ENCODE data around the gene ROGDI.

ROGDI gene

GRCh38 chr16:4767872-4768548 is 34.4 kb downstream of the ROGDI start:
- FAIRE-seq (no peak), DNase-seq (ENCODE audit: low spot score) (no peak)

DNA sequence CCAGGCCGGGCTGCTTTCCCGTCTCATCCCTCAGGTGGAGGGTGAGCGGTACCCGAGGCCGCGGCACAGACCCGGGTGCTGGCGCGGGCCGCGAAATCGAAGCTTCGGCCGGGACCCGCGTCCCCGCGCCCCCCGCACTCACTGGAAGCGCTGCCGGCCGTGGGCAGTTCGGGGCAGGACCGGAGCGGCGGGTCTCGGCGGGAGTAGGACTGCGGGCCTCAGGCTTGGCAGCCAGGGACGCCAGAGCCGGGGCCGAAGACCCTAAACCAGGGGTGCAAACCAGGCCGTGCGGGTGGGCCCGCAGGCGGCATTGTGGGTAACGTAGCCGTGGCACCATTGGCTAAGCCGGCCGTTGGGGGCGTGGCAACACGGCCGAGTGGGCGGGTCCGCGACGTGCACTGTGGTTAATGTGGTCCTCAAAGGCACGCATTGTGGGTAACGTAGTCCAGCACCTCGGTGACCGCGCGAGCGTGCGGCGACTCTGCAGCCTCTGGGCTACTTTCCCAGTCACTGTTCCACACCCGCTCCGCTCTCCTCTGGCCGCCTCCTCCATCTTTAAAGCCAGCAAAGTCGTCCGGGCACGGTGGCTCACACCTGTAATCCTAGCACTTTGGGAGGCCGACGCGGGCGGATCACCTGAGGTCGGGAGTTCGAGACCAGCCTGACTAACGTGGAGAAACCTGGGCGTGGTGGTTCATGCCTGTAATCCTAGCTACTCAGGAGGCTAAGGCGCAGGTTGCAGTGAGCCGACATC is 35.4 kb downstream of the ROGDI start, which contains the start of gene ZNF500:
Gene ZNF500, minus strand, starts transcription at position 288 of the 754 bp plus-strand sequence. CDS start 1,184 bp downstream, outside the sequence.
- peak; percentile 97 for DNase-seq (ENCODE audit: low spot score)
- FAIRE-seq = peak; percentile 97

GRCh38 chr16:4765511-4766474 is 36.6 kb downstream of the ROGDI start:
- DNase-seq (ENCODE audit: low spot score) (no peak), FAIRE-seq (no peak)

GRCh38 chr16:4763791-4764190 is 38.6 kb downstream of the ROGDI start:
- DNase-seq (ENCODE audit: low spot score) (no peak), FAIRE-seq (no peak)

DNA sequence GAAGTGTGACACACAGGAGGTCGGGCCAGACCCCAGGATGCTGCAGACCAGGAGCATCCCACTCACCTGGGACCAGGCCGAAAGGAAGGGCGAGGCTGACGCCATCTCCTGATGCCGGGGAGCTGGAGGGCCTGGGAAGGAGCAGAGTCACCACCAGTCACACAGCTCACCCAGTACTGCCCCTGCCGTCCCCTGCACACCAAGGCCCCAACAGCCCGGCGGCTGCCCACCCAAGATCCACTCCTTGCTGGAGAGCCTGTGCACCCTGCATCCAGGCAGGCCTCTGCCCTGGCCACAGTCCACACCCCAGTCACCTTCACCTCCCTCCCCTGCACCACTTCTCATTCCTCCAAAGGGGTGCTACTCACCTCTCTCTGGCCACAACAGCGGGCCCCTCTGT is 40.2 kb downstream of the ROGDI start:
- DNase-seq (ENCODE audit: low spot score) (no peak), FAIRE-seq (no peak)

DNA sequence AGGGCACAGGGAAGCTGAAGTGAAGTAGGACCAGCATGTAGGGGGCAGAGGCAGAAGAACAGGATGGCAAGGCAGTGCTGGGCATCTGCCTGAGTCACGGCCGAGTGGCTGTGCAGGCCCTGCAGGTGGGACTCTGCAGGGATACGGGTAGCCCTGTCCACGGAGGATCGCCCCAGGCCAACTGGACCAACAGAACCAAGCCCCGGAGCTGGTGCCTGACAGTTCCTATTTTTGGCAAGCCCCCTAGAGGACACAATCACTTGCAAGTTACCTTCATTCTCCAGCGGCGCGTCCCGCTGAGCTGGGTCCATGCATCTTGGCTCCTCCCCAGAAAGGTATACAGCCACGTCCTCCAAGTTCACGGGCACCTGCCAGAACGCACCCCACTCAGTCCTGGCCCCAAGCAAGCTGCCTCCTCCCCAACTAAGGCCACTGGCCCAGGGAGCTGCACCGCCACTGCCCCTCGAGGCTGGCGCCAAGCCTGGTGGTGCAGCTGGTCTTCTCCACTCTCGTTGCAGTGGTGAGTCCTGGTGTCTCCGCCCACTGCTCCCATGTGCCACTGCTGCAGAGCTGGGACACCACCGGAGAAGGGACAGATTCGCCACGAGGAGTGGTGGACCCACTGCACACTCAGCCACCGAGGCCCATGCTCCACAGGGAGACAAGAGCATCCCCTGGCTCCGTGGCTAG is 42.1 kb downstream of the ROGDI start:
- FAIRE-seq (peak; percentile 20), DNase-seq (ENCODE audit: low spot score) (no peak)

DNA sequence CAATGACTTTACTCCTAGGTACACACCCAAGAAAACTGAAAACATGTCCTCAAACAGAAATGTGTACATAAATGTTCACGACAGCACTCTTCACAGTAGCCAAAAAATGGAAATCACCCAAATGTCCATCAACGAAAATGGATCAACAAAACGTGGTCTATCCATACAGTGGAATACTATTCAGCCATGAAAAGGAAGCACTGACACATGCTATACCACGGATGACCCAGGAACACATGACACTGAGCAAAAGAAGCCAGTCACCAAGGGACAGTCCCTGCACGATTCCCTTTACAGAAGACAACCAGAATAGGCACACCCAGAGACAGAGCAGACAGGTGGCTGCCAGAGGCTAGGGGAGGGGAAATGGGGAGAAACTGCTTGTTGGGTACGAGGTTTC is 46.7 kb downstream of the ROGDI start:
- no peak for FAIRE-seq

GRCh38 chr16:4754865-4755264 is 47.6 kb downstream of the ROGDI start:
- FAIRE-seq = no peak
- no peak for DNase-seq (ENCODE audit: low spot score)

More for the DNA sequence above, 46.7 kb downstream of the ROGDI start:
- DNase-seq (ENCODE audit: low spot score) = no peak

DNA sequence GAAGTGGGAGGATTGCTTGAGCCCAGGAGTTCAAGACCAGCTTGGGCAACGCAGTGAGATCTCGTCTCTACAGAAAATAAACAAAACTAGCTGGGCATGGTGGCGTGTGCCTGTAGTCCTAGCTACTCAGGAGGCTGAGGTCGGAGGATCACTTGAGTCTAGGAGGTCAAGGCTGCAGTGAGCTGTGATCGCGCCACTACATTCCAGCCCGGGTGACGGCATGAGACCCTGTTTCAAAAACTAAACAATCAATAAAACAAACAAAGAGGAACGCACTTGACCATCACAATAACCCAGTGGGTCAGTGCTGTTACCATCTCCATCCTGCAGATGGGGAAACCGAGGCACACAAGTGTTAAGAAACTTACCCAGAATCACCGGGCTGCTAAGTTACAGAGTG is 49.2 kb downstream of the ROGDI start:
- FAIRE-seq = no peak
- no peak for DNase-seq (ENCODE audit: low spot score)

- FAIRE-seq (no peak), DNase-seq (ENCODE audit: low spot score) (no peak)
These were observed 49.9 kb downstream of the ROGDI start for GRCh38 chr16:4752351-4753100.

DNA sequence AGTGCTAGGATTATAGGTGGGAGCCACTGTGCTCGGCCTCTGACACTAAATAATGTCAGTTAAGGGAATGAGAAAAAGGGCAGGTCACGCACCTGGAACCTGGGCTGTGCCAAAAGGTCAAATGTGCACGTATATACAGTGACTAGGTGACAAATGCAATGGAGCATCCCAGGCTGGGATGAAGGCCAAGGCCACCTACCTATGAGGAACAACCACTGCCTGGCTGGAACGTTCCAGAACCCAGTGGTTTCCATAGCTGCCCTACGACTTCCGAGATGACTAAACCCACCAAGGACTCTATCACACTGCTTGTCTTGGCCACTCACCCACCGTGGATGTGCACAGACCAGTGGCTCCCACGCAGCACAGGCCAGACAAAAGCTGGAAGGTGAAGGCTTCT is 51.5 kb downstream of the ROGDI start:
- DNase-seq (ENCODE audit: low spot score) (no peak), FAIRE-seq (no peak)

DNA sequence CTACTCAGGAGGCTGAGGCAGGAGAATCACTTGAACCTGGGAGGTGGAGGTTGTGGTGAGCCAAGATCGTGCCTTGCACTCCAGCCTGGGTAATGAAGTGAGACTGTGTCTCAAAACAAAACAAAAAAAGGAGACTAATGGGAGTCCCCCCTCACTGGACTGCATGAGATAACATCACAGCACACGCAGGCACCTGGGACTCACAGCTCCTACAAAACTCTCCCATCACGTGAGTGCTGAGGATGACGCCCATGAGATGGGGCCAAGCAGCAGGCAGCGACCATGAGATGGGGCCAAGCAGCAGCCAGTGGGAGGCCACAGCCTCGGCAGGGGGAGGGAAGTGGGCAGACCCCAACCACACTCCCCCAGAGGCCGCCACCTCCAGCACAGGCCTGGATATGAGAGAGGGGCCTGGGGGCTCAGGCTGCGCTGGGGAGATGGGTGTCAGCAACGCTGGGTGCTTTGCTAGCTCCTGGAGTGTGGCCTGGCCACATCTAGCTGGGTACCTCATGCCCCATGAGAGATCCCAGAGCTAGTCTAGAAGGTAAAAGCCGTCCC is 52.7 kb downstream of the ROGDI start:
- FAIRE-seq (no peak), DNase-seq (ENCODE audit: low spot score) (no peak)

GRCh38 chr16:4748682-4749411 is 53.6 kb downstream of the ROGDI start:
- no peak for DNase-seq (ENCODE audit: low spot score)
- no peak for FAIRE-seq

- FAIRE-seq (no peak), DNase-seq (ENCODE audit: low spot score) (no peak)
These were observed 54.3 kb downstream of the ROGDI start for GRCh38 chr16:4747906-4748681.

- no peak for FAIRE-seq
- DNase-seq (ENCODE audit: low spot score) = no peak
These were observed 55.4 kb downstream of the ROGDI start for GRCh38 chr16:4746991-4747574.

All from urothelium cell line (cell line).